ENCODE measurements around the gene PDE3B. TPM values are rescaled to one million over a fixed set of nuclear protein-coding genes. Genes with fewer than 3 reads are reported as not detected.

The PDE3B gene
- polyA plus RNA-seq, 1 of the 3 experiments (the other 2 are of a cell fraction): 0.26 TPM

DNA sequence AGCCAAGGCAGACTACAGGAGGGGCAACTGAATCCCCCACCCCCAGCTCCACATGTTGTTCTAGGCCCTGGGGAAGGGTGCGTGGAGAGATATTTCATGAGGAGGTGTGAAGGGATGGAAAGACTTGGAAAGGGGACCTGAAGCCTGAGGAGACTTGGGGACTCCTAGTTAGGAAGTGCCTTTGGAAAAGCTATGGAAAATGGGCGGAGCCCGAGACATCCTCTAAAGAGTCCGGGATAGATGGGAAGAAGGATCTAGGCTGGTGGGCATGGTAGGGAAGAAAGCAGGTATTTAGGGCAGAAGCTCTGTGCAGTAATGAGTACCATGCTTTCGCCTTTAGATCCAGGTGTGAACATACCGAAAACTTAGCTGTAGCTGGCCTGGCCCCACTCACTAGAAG lies 263.4 kb downstream of the PDE3B start:
- Histone ChIP-seq H3F3A (replicated peaks; ENCODE audit: insufficient read depth) (peaks cover 8% of the 10 kb centered on the region), H3K4me3 (ENCODE audit: low read depth in 2 of 2, low read length in 1 of 2) (no peak overlapping the region), H3K9me2 (no peaks in the 10 kb centered on the region), H3K9me3 (no peaks in the 10 kb centered on the region), H3K4me1 (ENCODE audit: control insufficient read depth in 1 of 2, insufficient read depth in 2 of 2, low read depth in 1 of 2, low read length in 1 of 2) (peaks cover 0 to 3% of the 10 kb centered on the region in 2 experiments; a peak in 2 of 4 replicates), H4K20me1 (ENCODE audit: insufficient read depth) (no peaks in the 10 kb centered on the region), H3K27me3 (ENCODE audit: insufficient read depth) (no peaks in the 10 kb centered on the region; the same call in 1 of the 2 replicates), H3K36me3 (replicated peaks in 1 of 2; ENCODE audit: control insufficient read depth in 1 of 2, insufficient read depth in 2 of 2, low read length in 1 of 2) (no peaks in the 10 kb centered on the region), H3K4me2 (no peak overlapping the region), H3K27ac (ENCODE audit: low read depth in 2 of 2, low read length in 1 of 2) (no peak overlapping the region), H3K79me2 (ENCODE audit: insufficient read depth) (no peaks in the 10 kb centered on the region), H2AFZ (ENCODE audit: low read depth) (no peak overlapping the region), H3K9ac (no peak overlapping the region)
- WGBS (ENCODE audit: low lambda C conversion rate): 91% methylated on average over 6 of the region's 6 CpGs
- TF ChIP-seq, protein P1, sequence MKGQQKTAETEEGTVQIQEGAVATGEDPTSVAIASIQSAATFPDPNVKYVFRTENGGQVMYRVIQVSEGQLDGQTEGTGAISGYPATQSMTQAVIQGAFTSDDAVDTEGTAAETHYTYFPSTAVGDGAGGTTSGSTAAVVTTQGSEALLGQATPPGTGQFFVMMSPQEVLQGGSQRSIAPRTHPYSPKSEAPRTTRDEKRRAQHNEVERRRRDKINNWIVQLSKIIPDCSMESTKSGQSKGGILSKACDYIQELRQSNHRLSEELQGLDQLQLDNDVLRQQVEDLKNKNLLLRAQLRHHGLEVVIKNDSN (IDR thresholded peaks at IDR 0.05; ENCODE audit: borderline replicate concordance, low read depth): no peak
- TF ChIP-seq RCOR1 (IDR thresholded peaks at IDR 0.05; ENCODE audit: low read length) (no peak), POLR2AphosphoS5 (IDR thresholded peaks at IDR 0.05; ENCODE audit: low read depth, low read length) (no peak)
- TF ChIP-seq, protein P2, sequence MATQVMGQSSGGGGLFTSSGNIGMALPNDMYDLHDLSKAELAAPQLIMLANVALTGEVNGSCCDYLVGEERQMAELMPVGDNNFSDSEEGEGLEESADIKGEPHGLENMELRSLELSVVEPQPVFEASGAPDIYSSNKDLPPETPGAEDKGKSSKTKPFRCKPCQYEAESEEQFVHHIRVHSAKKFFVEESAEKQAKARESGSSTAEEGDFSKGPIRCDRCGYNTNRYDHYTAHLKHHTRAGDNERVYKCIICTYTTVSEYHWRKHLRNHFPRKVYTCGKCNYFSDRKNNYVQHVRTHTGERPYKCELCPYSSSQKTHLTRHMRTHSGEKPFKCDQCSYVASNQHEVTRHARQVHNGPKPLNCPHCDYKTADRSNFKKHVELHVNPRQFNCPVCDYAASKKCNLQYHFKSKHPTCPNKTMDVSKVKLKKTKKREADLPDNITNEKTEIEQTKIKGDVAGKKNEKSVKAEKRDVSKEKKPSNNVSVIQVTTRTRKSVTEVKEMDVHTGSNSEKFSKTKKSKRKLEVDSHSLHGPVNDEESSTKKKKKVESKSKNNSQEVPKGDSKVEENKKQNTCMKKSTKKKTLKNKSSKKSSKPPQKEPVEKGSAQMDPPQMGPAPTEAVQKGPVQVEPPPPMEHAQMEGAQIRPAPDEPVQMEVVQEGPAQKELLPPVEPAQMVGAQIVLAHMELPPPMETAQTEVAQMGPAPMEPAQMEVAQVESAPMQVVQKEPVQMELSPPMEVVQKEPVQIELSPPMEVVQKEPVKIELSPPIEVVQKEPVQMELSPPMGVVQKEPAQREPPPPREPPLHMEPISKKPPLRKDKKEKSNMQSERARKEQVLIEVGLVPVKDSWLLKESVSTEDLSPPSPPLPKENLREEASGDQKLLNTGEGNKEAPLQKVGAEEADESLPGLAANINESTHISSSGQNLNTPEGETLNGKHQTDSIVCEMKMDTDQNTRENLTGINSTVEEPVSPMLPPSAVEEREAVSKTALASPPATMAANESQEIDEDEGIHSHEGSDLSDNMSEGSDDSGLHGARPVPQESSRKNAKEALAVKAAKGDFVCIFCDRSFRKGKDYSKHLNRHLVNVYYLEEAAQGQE (IDR thresholded peaks at IDR 0.05; ENCODE audit: low read depth, low read length): no peak
- POLR2A ChIA-PET: interaction anchor here (0.5 to 1.3 kb wide), 2 partner anchors 263 to 434 kb away, joined by 3 read pairs; partner anchors contain the start of gene PDE3B
- peak; percentile 15 for DNase-seq
- CTCF ChIA-PET: interaction anchor here (0.8 to 9.0 kb wide), 36 partner anchors 8 to 606 kb away, joined by 3 to 198 read pairs (median 7); partner anchors contain the start of genes CALCB and CYP2R1

DNA sequence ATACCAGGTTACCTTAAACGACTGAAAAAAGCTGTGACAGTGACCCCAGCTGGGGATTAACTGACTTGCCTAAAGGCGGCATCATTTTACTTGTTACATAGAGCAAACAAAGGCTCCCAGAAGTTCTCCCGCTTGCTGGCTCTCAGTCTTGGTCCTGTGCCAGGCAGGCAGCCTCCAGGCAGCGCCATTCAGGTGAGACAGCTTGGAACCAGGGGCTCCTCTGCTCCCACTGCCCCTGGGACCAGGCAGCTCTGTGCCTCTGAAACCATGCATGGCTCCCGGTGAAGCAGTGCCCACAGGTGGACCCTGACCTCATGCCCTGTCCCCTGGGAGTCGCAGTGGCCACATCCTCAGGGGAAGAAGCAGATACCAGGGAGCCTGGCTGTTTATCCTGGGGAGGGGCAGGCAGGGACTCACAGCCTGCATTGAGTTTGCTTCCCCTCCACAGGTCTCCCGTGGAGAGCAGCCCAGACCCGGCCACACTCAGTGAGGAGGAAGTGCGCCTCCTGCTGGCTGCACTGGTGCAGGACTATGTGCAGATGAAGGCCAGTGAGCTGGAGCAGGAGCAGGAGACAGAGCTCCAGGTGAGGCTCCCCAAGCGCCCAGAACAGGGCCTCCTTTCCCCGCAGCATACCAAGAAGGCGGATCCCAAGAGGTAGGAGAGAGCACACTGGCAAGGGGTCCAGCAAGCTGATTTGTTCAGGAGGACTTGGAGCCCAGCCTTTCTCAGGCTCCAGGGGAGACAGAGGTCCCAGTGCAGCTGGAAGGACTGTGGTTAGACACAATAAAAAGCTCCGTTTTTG lies 264.0 kb downstream of the PDE3B start:
- POLR2A ChIA-PET: interaction anchor here (0.5 to 1.8 kb wide), 3 partner anchors 167 to 435 kb away, joined by 3 to 8 read pairs (median 3); partner anchors contain the start of genes CALCB and PDE3B

More for the DNA sequence above, 264.0 kb downstream of the PDE3B start:
- Histone ChIP-seq H3K9ac (no peak overlapping the region), H3K9me3 (no peaks in the 10 kb centered on the region), H3K36me3 (replicated peaks in 1 of 2; ENCODE audit: control insufficient read depth in 1 of 2, insufficient read depth in 2 of 2, low read length in 1 of 2) (no peaks in the 10 kb centered on the region), H3K9me2 (no peaks in the 10 kb centered on the region), H3K79me2 (ENCODE audit: insufficient read depth) (no peaks in the 10 kb centered on the region), H3K4me3 (ENCODE audit: low read depth in 2 of 2, low read length in 1 of 2) (peak overlapping the region in 1 of 2 experiments; percentile 28; a peak in 1 of 4 replicates), H3F3A (replicated peaks; ENCODE audit: insufficient read depth) (peaks cover 4% of the 10 kb centered on the region), H3K27me3 (ENCODE audit: insufficient read depth) (no peaks in the 10 kb centered on the region; the same call in 1 of the 2 replicates), H2AFZ (ENCODE audit: low read depth) (no peak overlapping the region), H3K27ac (ENCODE audit: low read depth in 2 of 2, low read length in 1 of 2) (no peak overlapping the region), H4K20me1 (ENCODE audit: insufficient read depth) (no peaks in the 10 kb centered on the region), H3K4me1 (ENCODE audit: control insufficient read depth in 1 of 2, insufficient read depth in 2 of 2, low read depth in 1 of 2, low read length in 1 of 2) (peaks cover 0 to 3% of the 10 kb centered on the region in 2 experiments; a peak in 2 of 4 replicates), H3K4me2 (no peak overlapping the region)
- TF ChIP-seq RAD21 (IDR thresholded peaks at IDR 0.05; ENCODE audit: low read length): peak; percentile 68
- TF ChIP-seq SMC3 (IDR thresholded peaks at IDR 0.05; ENCODE audit: low read depth, low read length): peak; percentile 73
- TF ChIP-seq, protein P3, sequence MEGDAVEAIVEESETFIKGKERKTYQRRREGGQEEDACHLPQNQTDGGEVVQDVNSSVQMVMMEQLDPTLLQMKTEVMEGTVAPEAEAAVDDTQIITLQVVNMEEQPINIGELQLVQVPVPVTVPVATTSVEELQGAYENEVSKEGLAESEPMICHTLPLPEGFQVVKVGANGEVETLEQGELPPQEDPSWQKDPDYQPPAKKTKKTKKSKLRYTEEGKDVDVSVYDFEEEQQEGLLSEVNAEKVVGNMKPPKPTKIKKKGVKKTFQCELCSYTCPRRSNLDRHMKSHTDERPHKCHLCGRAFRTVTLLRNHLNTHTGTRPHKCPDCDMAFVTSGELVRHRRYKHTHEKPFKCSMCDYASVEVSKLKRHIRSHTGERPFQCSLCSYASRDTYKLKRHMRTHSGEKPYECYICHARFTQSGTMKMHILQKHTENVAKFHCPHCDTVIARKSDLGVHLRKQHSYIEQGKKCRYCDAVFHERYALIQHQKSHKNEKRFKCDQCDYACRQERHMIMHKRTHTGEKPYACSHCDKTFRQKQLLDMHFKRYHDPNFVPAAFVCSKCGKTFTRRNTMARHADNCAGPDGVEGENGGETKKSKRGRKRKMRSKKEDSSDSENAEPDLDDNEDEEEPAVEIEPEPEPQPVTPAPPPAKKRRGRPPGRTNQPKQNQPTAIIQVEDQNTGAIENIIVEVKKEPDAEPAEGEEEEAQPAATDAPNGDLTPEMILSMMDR (IDR thresholded peaks at IDR 0.05): peak; percentile 77
- TF ChIP-seq GATA2 (CRISPR knock-in tag; IDR thresholded peaks at IDR 0.05): no peak
- CTCF ChIA-PET: interaction anchor here (0.6 to 9.0 kb wide), 72 partner anchors 9 to 1875 kb away, joined by 3 to 198 read pairs (median 6); partner anchors contain the start of genes CALCB, CYP2R1, PDE3B and PSMA1
- peak; percentile 71 for DNase-seq
- 29% methylated on average over 5 of the region's 13 CpGs for WGBS (ENCODE audit: low lambda C conversion rate)

All from SK-N-SH (cell line).